GM18508 (cell line): Measurements from ENCODE around the gene STX1A.
"Not testable (repeated sequence)": the region's sequence is repeated elsewhere in the genome, so short reads cannot be mapped to it uniquely, and the experiment has no call there.

Experiments
- ATAC-seq: cut with Tn5 transposase; IDR thresholded peaks from one replicate; pipeline ENCODE4 v1.9.1; 2021; ENCODE audit warnings: moderate number of reproducible peaks; ENCODE audit not compliant: insufficient read depth, unreplicated experiment

STX1A gene

GRCh38 chr7:73688288-73688687 lies 31.2 kb downstream of the STX1A start:
- no peak for ATAC-seq

- no peak for ATAC-seq
Measured at GRCh38 chr7:73685311-73685710, 34.2 kb downstream of the STX1A start.

- ATAC-seq, result peak; percentile 4
Measured at GRCh38 chr7:73683788-73684693, 35.4 kb downstream of the STX1A start.

GRCh38 chr7:73683056-73683787 lies 36.2 kb downstream of the STX1A start, which contains the start of the genes BUD23 and DNAJC30:
Gene BUD23 (plus strand): TSS chr7:73683597. CDS start chr7:73683626, 29 bp downstream.
Gene DNAJC30 (minus strand): TSS chr7:73683453. CDS start chr7:73683423, 30 bp downstream.
- ATAC-seq, result peak; percentile 51

GRCh38 chr7:73682745-73683055 lies 36.8 kb downstream of the STX1A start:
- ATAC-seq, result no peak

GRCh38 chr7:73681031-73681430 lies 38.4 kb downstream of the STX1A start:
- ATAC-seq, result no peak

GRCh38 chr7:73680501-73680900 lies 39.0 kb downstream of the STX1A start:
- ATAC-seq, result no peak

GRCh38 chr7:73679709-73680108 lies 39.8 kb downstream of the STX1A start:
- ATAC-seq, result no peak

- no peak for ATAC-seq
Measured at GRCh38 chr7:73678862-73679261, 40.6 kb downstream of the STX1A start.

- ATAC-seq, result not testable (repeated sequence)
Measured at GRCh38 chr7:73676062-73676461, 43.4 kb downstream of the STX1A start.

GRCh38 chr7:73674468-73675124 lies 44.9 kb downstream of the STX1A start:
- no peak for ATAC-seq

- ATAC-seq, result no peak
Measured at GRCh38 chr7:73671857-73672445, 47.5 kb downstream of the STX1A start.

- no peak for ATAC-seq
Measured at GRCh38 chr7:73671322-73671661, 48.2 kb downstream of the STX1A start.

GRCh38 chr7:73669858-73670385 lies 49.5 kb downstream of the STX1A start:
- no peak for ATAC-seq

GRCh38 chr7:73669288-73669701 lies 50.2 kb downstream of the STX1A start:
- no peak for ATAC-seq

- no peak for ATAC-seq
Measured at GRCh38 chr7:73668886-73669230, 50.6 kb downstream of the STX1A start.

GRCh38 chr7:73668103-73668885 lies 51.2 kb downstream of the STX1A start:
- ATAC-seq, result no peak

- ATAC-seq, result no peak
Measured at GRCh38 chr7:73667344-73668102, 51.9 kb downstream of the STX1A start, which contains the start of gene VPS37D. Gene VPS37D (plus strand): TSS chr7:73667831. CDS start chr7:73667959, 128 bp downstream.

GRCh38 chr7:73663033-73663432 lies 56.4 kb downstream of the STX1A start:
- ATAC-seq, result no peak
